Liver (tissue), 9 donors: ENCODE measurements around the gene BEST4. TPM values are rescaled to one million over a fixed set of nuclear protein-coding genes. Genes with fewer than 3 reads are reported as not detected.

ENCODE experiments used
- DNase-seq: peaks from one replicate; pipeline ENCODE4 v3.0.0-alpha.2; 2017; ENCODE audit warnings: low spot score
- H3K27ac ChIP-seq, 2 donors: one replicate each; pipeline ENCODE4 v1.7.0; 2013; ENCODE audit warnings: inconsistent platforms in 2 of 2, low read length in 2 of 2, control low read depth in 1 of 2, low read depth in 1 of 2, mild to moderate bottlenecking in 1 of 2
- H3K27me3 ChIP-seq, 4 donors: one replicate each; pipeline versions ENCODE4 v1.6.1 to v1.7.0; 2013; ENCODE audit warnings: low read length in 3 of 4, inconsistent platforms in 1 of 4, mild to moderate bottlenecking in 1 of 4, moderate library complexity in 1 of 4; ENCODE audit not compliant: control insufficient read depth in 4 of 4, insufficient read depth in 4 of 4
- H3K36me3 ChIP-seq, 4 donors: one replicate each; pipeline versions ENCODE4 v1.6.1 to v1.7.0; 2013; ENCODE audit warnings: low read length in 3 of 4, mild to moderate bottlenecking in 3 of 4, low read depth in 1 of 4, moderate library complexity in 1 of 4; ENCODE audit not compliant: control insufficient read depth in 4 of 4, insufficient read depth in 3 of 4
- H3K4me1 ChIP-seq, 4 donors: one replicate each; pipeline versions ENCODE4 v1.6.1 to v1.7.0; 2013; ENCODE audit warnings: low read length in 3 of 4, mild to moderate bottlenecking in 3 of 4, moderate library complexity in 1 of 4; ENCODE audit not compliant: control insufficient read depth in 4 of 4, insufficient read depth in 4 of 4
- H3K4me3 ChIP-seq, 3 donors: one replicate each; pipeline versions ENCODE4 v1.6.1 to v1.7.0; 2013; ENCODE audit warnings: low read length in 3 of 3, control low read depth in 1 of 3, low read depth in 1 of 3, mild to moderate bottlenecking in 1 of 3
- H3K9ac ChIP-seq, 2 donors: one replicate each; pipeline ENCODE4 v1.7.0; 2013; ENCODE audit warnings: low read length in 2 of 2, mild to moderate bottlenecking in 2 of 2, moderate library complexity in 2 of 2, control low read depth in 1 of 2, low read depth in 1 of 2
- H3K9me3 ChIP-seq, 4 donors: one replicate each; pipeline versions ENCODE4 v1.6.1 to v1.7.0; 2013; ENCODE audit warnings: low read length in 3 of 4; ENCODE audit not compliant: control insufficient read depth in 4 of 4
- EGR1 ChIP-seq, 2 donors: IDR thresholded peaks; 2 replicates each; pipeline ENCODE4 v1.6.1; 2016 to 2018; ENCODE audit warnings: antibody characterized with exemption in 2 of 2, low read depth in 2 of 2
- FOXA1 ChIP-seq: IDR thresholded peaks from 2 replicates; pipeline ENCODE4 v1.6.1; 2016; ENCODE audit warnings: antibody characterized with exemption
- HNF4A ChIP-seq, 2 donors: conservative IDR thresholded peaks; 2 replicates each; pipeline ENCODE4 v1.6.1; 2016; ENCODE audit warnings: antibody characterized with exemption in 2 of 2, mild to moderate bottlenecking in 2 of 2
- JUND ChIP-seq, 2 donors: IDR thresholded peaks; 2 replicates each; pipeline ENCODE4 v1.6.1; 2016; ENCODE audit warnings: antibody characterized with exemption in 2 of 2
- MAX ChIP-seq: IDR thresholded peaks from 2 replicates; pipeline ENCODE4 v1.6.1; 2016; ENCODE audit warnings: antibody characterized with exemption
- NR2F2 ChIP-seq: IDR thresholded peaks from 2 replicates; pipeline ENCODE4 v1.6.1; 2016; ENCODE audit warnings: antibody characterized with exemption
- RAD21 ChIP-seq, 2 donors: IDR thresholded peaks; 2 replicates each; pipeline ENCODE4 v1.6.1; 2016; ENCODE audit warnings: antibody characterized with exemption in 2 of 2, mild to moderate bottlenecking in 2 of 2
- REST ChIP-seq: IDR thresholded peaks from 2 replicates; pipeline ENCODE4 v1.6.1; 2016; ENCODE audit warnings: antibody characterized with exemption, mild to moderate bottlenecking
- RXRA ChIP-seq, 2 donors: IDR thresholded peaks; 2 replicates each; pipeline ENCODE4 v1.6.1; 2017 to 2018; ENCODE audit warnings: antibody characterized with exemption in 2 of 2, mild to moderate bottlenecking in 1 of 2
- SP1 ChIP-seq: IDR thresholded peaks from 2 replicates; pipeline ENCODE4 v1.6.1; 2018; ENCODE audit warnings: antibody characterized with exemption, mild to moderate bottlenecking
- YY1 ChIP-seq: IDR thresholded peaks from 2 replicates; pipeline ENCODE4 v1.6.1; 2016; ENCODE audit warnings: antibody characterized with exemption, mild to moderate bottlenecking
- WGBS: extraction: QIAGEN DNeasy Blood & Tissue Kit; methylation state at CpG from one replicate; pipeline ENCODE4 v1.1.7; 2013; 5-methylcytosine and 5-hydroxymethylcytosine counted together
- polyA plus RNA-seq, 2 donors: library from polyadenylated mRNA; stranded (reverse) in 1 of 2; unstranded in 1 of 2; fragments of 200-250 nt in 1 of 2; fragments of >200 nt in 1 of 2; fragmentation: Nextera tagmentation in 1 of 2; extraction: Ambion mirVana in 1 of 2; gene quantifications; one replicate each; pipeline versions ENCODE4 v1.2.1 to v1.2.3, GENCODE V29; 2013 to 2015
- total RNA-seq, 2 donors: library from RNA; depleted of rRNA; stranded (reverse); fragments of >200 nt; gene quantifications; one replicate each; pipeline ENCODE4 v1.2.3, GENCODE V29; 2014
- TF ChIP-seq, protein P1 (sequence below): fragments of 150-350 bp; IDR thresholded peaks from 2 replicates; pipeline ENCODE4 v1.5.1; 2017; ENCODE audit warnings: improper control_type of control experiment, low read depth, low read length; ENCODE audit not compliant: missing input control
- donor health status: healthy.
- donor health status: healthy.
- donor health status: healthy.
- donor health status: healthy.
- donor health status: healthy.

Gene BEST4
- total and polyA plus RNA-seq, 4 donors, result 0.05 TPM; not detected in 3

DNA sequence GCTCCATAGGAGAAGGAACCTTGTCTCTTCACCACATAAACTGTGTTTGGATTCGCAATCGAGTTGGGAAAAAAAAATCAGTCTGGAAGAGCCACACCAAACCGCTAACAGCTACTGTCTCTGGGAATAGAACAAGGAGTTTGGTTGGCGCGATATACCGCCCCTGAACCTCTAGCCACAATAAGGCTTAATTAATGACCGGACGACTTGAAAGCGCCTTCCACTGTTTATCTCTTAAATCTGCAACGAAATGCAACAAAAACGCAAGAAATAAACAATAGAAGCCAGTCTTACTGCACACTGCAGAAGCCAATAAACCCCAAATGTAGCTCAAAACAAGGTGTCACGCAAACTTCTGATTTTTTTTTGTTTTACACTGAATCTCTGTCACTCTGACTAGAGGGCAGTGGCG, 31.2 kb upstream of the BEST4 start:
- no peaks in the 10 kb centered on the region for H3K9me3 ChIP-seq
- no peaks in the 10 kb centered on the region for H3K27me3 ChIP-seq
- 3% methylated on average over 13 of the region's 13 CpGs for WGBS
- H3K9ac ChIP-seq, result peak overlapping the region; percentile 94 to 98
- H3K27ac ChIP-seq, result peak overlapping the region; percentile 83 to 98
- peak; percentile 3 for TF ChIP-seq YY1
- TF ChIP-seq FOXA1, result no peak
- H3K36me3 ChIP-seq, result no peaks in the 10 kb centered on the region
- no peak for DNase-seq
- H3K4me3 ChIP-seq, result peak overlapping the region in 1 of 3 donors; percentile 15
- peaks cover 2 to 23% (median 11%) of the 10 kb centered on the region in 4 donors for H3K4me1 ChIP-seq

- H3K4me3 ChIP-seq, result no peak overlapping the region
Observed at GRCh38 chr1:44817771-44818495, 30.0 kb upstream of the BEST4 start.

More at GRCh38 chr1:44817771-44818495, 30.0 kb upstream of the BEST4 start:
- peaks cover 4 to 33% (median 14%) of the 10 kb centered on the region in 4 donors for H3K4me1 ChIP-seq
- no peak overlapping the region for H3K9ac ChIP-seq
- H3K9me3 ChIP-seq, result no peaks in the 10 kb centered on the region
- no peaks in the 10 kb centered on the region for H3K36me3 ChIP-seq
- no peaks in the 10 kb centered on the region for H3K27me3 ChIP-seq
- no peak for DNase-seq
- TF ChIP-seq, protein P1, sequence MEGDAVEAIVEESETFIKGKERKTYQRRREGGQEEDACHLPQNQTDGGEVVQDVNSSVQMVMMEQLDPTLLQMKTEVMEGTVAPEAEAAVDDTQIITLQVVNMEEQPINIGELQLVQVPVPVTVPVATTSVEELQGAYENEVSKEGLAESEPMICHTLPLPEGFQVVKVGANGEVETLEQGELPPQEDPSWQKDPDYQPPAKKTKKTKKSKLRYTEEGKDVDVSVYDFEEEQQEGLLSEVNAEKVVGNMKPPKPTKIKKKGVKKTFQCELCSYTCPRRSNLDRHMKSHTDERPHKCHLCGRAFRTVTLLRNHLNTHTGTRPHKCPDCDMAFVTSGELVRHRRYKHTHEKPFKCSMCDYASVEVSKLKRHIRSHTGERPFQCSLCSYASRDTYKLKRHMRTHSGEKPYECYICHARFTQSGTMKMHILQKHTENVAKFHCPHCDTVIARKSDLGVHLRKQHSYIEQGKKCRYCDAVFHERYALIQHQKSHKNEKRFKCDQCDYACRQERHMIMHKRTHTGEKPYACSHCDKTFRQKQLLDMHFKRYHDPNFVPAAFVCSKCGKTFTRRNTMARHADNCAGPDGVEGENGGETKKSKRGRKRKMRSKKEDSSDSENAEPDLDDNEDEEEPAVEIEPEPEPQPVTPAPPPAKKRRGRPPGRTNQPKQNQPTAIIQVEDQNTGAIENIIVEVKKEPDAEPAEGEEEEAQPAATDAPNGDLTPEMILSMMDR, result no peak
- TF ChIP-seq MAX, result no peak
- no peak for TF ChIP-seq EGR1 (IDR thresholded peaks at IDR 0.05; ENCODE audit: low read depth in 2 of 2)
- TF ChIP-seq RAD21 (IDR thresholded peaks at IDR 0.05), result no peak
- no peak for TF ChIP-seq HNF4A (conservative IDR thresholded peaks at IDR 0.05)
- no peak for TF ChIP-seq RXRA (IDR thresholded peaks at IDR 0.05)
- no peak for TF ChIP-seq REST
- no peak for TF ChIP-seq NR2F2
- TF ChIP-seq JUND (IDR thresholded peaks at IDR 0.05), result no peak
- no peak for TF ChIP-seq SP1
- WGBS, result 94% methylated on average over 11 of the region's 11 CpGs
- H3K27ac ChIP-seq, result no peak overlapping the region
